Stimulated activated naive CD8-positive, alpha-beta T cell treated with anti-CD3 and anti-CD28 coated beads, Interleukin-15, Interleukin-2, amounts not matched to agents 100 ng/mL and 50 ng/mL, for 24 hours (primary cell): Measurements from ENCODE around the gene DDX4.
A peak's percentile ranks its signal among the peaks of the same experiment; 100 is the strongest.
"Not testable (repeated sequence)": the region's sequence is repeated elsewhere in the genome, so short reads cannot be mapped to it uniquely, and the experiment has no call there.

ENCODE experiments used
- H3K27ac Mint-ChIP-seq: one replicate; pipeline ENCODE4 v1.8.0; 2021; ENCODE audit warnings: mild to moderate bottlenecking, mixed read lengths
- H3K27me3 Mint-ChIP-seq: one replicate; pipeline ENCODE4 v1.8.0; 2021; ENCODE audit warnings: mixed read lengths
- H3K36me3 Mint-ChIP-seq: one replicate; pipeline ENCODE4 v1.8.0; 2021; ENCODE audit warnings: low read depth, mixed read lengths
- H3K4me1 Mint-ChIP-seq: one replicate; pipeline ENCODE4 v1.8.0; 2021; ENCODE audit warnings: low read depth, mixed read lengths
- H3K4me3 Mint-ChIP-seq: one replicate; pipeline ENCODE4 v1.8.0; 2021; ENCODE audit warnings: mild to moderate bottlenecking, mixed read lengths
- H3K9me3 Mint-ChIP-seq: one replicate; pipeline ENCODE4 v1.8.0; 2021; ENCODE audit warnings: mixed read lengths

Gene DDX4

GRCh38 chr5:55737793-55738192, at the start of gene DDX4:
TSS of gene DDX4 (plus strand) at chr5:55738061. CDS start at chr5:55738964, 903 bp downstream.
- Mint-ChIP-seq H3K4me3 (no peak within 1 kb of the TSS), H3K27ac (no peak within 1 kb of the TSS), H3K4me1 (no peaks in the 10 kb centered on the region), H3K36me3 (no peaks in the 10 kb centered on the region), H3K27me3 (peaks cover 8% of the 10 kb centered on the region), H3K9me3 (no peaks in the 10 kb centered on the region)

DNA sequence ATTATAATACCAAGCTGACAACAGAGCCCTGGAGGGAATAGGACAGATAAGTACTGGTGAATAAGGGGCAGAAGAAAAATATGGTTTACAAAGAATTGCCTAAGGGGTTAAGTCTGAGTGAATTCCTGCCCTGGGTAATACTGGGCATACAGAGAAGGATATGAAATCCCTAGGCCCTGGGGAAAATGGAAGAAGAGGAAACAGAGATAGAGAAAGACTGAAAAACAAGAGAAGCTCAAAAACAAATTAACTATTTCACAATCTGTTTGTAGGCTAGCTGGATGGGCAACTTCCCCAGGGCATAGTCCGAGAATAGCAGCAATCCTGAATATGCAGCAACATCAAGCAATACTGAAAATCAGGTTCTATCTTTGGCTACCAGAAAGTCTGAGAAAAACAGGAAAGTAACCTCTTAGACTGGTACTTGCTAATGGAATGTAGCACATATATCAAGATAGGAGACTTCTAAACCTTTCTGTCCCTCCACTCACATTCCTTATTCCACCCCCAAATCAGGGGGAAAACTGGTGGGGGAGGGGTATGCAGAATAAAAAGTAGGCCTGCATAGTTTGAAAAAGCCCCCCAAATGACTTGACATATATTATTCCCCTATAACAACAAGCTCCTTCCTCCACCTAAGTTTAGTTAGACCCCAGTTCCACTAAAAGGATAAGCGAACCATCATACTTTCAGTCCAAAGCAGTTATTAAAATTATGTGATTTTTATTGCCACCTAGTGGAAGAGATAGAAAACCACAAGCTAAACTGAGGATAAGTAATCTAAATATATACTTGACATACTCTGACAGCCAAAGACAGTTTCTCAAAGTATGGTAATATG, 46.4 kb upstream of the DDX4 start:
- Mint-ChIP-seq H3K4me1 (no peaks in the 10 kb centered on the region), H3K27me3 (no peaks in the 10 kb centered on the region), H3K4me3 (no peak overlapping the region), H3K36me3 (no peaks in the 10 kb centered on the region), H3K27ac (no peak overlapping the region), H3K9me3 (no peaks in the 10 kb centered on the region)

GRCh38 chr5:55692106-55692417, 45.8 kb upstream of the DDX4 start:
- H3K9me3 Mint-ChIP-seq: no peaks in the 10 kb centered on the region
- no peaks in the 10 kb centered on the region for H3K27me3 Mint-ChIP-seq
- no peak overlapping the region for H3K27ac Mint-ChIP-seq
- H3K36me3 Mint-ChIP-seq: peaks cover 2% of the 10 kb centered on the region
- H3K4me1 Mint-ChIP-seq: no peaks in the 10 kb centered on the region
- no peak overlapping the region for H3K4me3 Mint-ChIP-seq

DNA sequence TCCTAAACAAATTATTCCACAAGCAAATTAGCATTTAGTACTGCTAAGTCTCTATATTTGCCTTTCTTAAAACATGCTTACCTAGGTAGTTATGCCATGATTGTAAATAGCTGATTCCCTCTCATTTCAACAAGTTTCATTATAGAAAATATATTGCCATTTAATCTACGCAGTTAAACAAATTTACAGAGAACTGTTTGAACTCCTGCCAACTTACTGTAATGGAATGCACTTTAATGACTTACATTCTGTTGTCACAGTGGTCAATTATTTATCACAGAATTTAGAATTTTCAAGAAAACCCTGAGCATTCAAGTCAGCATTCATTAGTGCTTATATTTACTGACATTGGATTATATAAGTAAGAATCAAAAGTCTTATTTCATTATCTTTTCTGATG, 45.4 kb upstream of the DDX4 start:
- no peak overlapping the region for H3K4me3 Mint-ChIP-seq
- no peaks in the 10 kb centered on the region for H3K4me1 Mint-ChIP-seq
- peaks cover 6% of the 10 kb centered on the region for H3K36me3 Mint-ChIP-seq
- H3K27ac Mint-ChIP-seq: no peak overlapping the region
- no peaks in the 10 kb centered on the region for H3K9me3 Mint-ChIP-seq
- H3K27me3 Mint-ChIP-seq: no peaks in the 10 kb centered on the region

DNA sequence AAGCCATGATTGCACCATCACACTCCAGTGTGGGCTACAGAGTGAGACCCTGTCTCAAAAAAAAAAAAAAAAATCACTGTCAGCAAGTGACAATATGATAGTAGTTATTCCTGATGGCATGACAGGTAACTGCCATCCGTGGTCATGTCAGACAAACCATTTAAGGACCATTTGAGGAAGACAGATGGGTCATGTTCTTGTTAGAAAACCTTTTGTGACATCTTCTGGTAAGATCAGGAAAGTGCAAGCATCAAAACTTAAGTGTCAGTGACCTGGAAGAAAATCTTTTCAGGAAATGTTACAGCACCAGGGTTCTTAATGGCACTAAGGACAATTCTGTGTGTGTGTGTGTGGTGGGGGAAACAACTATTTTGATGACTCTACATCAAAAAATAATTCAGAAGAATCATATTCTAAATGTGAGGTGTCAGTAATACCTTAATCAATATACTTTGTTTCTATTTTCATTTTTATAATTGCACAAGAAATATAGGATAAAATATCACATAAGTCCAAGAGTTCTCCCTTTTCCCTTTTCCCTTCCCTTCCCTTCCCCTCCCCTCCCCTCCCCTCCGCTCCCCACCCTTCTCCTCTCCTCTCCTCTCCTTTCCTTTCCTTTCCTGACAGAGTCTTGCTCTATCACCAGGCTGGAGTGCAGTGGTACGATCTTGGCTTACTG, 43.6 kb upstream of the DDX4 start:
- H3K4me1 Mint-ChIP-seq: no peaks in the 10 kb centered on the region
- H3K4me3 Mint-ChIP-seq: no peak overlapping the region
- H3K27ac Mint-ChIP-seq: no peak overlapping the region
- no peaks in the 10 kb centered on the region for H3K9me3 Mint-ChIP-seq
- no peaks in the 10 kb centered on the region for H3K27me3 Mint-ChIP-seq
- H3K36me3 Mint-ChIP-seq: peaks cover 6% of the 10 kb centered on the region

GRCh38 chr5:55696704-55697103, 41.2 kb upstream of the DDX4 start:
- not testable (repeated sequence) for H3K36me3 Mint-ChIP-seq, H3K9me3 Mint-ChIP-seq, H3K4me1 Mint-ChIP-seq, H3K27me3 Mint-ChIP-seq, H3K27ac Mint-ChIP-seq, H3K4me3 Mint-ChIP-seq

- Mint-ChIP-seq H3K4me3 (no peak overlapping the region), H3K4me1 (peaks cover 11% of the 10 kb centered on the region), H3K36me3 (peaks cover 14% of the 10 kb centered on the region), H3K27me3 (no peaks in the 10 kb centered on the region), H3K9me3 (no peaks in the 10 kb centered on the region), H3K27ac (no peak overlapping the region)
Measured at GRCh38 chr5:55699041-55699688, 38.7 kb upstream of the DDX4 start.

- Mint-ChIP-seq H3K9me3 (no peaks in the 10 kb centered on the region), H3K27ac (no peak overlapping the region), H3K36me3 (peaks cover 14% of the 10 kb centered on the region), H3K4me3 (no peak overlapping the region), H3K4me1 (peaks cover 11% of the 10 kb centered on the region), H3K27me3 (no peaks in the 10 kb centered on the region)
Measured at GRCh38 chr5:55700745-55701144, 37.1 kb upstream of the DDX4 start.

- Mint-ChIP-seq H3K4me1 (peaks cover 16% of the 10 kb centered on the region), H3K4me3 (no peak overlapping the region), H3K27ac (peak overlapping the region; percentile 37), H3K27me3 (no peaks in the 10 kb centered on the region), H3K36me3 (peaks cover 14% of the 10 kb centered on the region), H3K9me3 (no peaks in the 10 kb centered on the region)
Measured at GRCh38 chr5:55701462-55702103, 36.3 kb upstream of the DDX4 start.

DNA sequence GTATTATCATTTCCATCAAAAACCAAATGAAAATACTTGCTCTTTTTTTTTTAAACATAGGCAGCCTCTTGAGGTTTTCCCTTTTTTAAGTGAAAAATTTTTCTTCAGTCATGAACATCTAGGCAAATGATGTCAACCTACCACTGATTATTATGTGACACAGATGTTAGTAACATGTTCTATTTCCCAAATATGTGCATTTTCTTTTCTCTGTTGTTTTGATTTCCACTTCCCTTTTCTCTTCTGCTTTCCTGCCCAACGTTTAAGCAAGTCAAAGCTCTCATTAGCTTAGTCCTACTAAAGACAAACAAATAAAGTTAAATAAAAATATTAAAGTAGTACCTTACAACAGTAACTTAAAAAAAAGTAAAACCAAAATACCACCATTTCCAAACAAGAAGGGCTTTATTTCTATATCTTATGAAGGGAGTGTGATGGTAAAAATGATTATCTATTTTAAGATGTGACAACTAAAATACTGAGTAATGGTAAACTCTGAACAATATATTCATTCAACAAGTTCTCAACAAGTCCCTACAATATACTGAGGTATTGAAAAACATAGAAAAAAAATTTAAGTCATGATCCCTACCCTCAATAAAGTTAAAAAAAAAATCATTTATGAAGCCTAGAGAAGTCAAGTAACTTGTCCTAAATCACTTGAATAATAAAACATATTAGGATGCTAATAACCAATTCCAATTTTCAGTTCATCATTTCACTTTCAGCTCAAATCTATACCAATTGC, 35.1 kb upstream of the DDX4 start:
- Mint-ChIP-seq H3K27ac (no peak overlapping the region), H3K36me3 (peaks cover 8% of the 10 kb centered on the region), H3K9me3 (no peaks in the 10 kb centered on the region), H3K4me1 (peaks cover 16% of the 10 kb centered on the region), H3K4me3 (no peak overlapping the region), H3K27me3 (no peaks in the 10 kb centered on the region)

DNA sequence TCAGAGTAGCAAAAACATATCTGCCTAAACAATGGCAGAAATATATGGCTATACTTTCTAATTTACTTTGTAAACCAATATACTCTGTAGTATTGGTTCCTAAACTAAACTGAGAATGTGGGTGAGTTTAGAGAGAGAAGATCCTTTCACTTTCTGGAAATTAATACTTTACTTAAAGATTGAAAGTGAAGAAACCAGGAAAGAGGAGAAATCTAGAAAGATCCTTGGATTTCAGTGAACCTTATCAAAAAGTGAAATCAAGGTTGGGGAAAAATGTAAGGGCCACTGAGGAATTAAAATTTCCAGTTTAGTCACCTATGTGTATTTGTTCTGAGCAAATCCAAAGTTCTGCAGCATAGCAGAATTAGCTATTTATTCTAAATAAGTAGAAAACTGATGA, 31.6 kb upstream of the DDX4 start:
- no peak overlapping the region for H3K4me3 Mint-ChIP-seq
- peaks cover 29% of the 10 kb centered on the region for H3K4me1 Mint-ChIP-seq
- no peaks in the 10 kb centered on the region for H3K27me3 Mint-ChIP-seq
- H3K36me3 Mint-ChIP-seq: peaks cover 13% of the 10 kb centered on the region
- H3K27ac Mint-ChIP-seq: no peak overlapping the region
- H3K9me3 Mint-ChIP-seq: no peaks in the 10 kb centered on the region

DNA sequence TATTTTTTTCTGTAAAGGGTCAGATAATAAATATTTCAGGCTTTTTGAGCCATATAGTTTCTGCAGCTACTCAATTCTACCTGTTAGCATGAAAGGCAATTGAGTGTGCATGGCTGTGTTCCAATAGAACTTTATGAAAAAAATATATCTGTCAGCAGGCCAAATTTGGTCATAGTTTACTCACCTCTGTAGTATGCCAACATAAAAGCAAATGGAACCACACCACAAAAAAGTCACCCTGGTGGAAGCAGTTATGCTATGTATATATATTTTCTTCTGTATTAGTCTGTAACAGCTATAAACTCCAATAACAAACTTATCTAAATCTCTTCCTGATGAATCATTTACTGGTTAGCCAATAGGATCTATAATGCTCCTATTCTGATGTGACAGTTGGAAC, 29.1 kb upstream of the DDX4 start:
- Mint-ChIP-seq H3K9me3 (no peaks in the 10 kb centered on the region), H3K27me3 (no peaks in the 10 kb centered on the region), H3K27ac (no peak overlapping the region), H3K4me3 (no peak overlapping the region), H3K4me1 (peaks cover 31% of the 10 kb centered on the region), H3K36me3 (peaks cover 5% of the 10 kb centered on the region)

- H3K4me3 Mint-ChIP-seq: peak overlapping the region; percentile 96
- no peaks in the 10 kb centered on the region for H3K9me3 Mint-ChIP-seq
- H3K27me3 Mint-ChIP-seq: no peaks in the 10 kb centered on the region
- H3K27ac Mint-ChIP-seq: peak overlapping the region; percentile 94
- H3K4me1 Mint-ChIP-seq: peaks cover 27% of the 10 kb centered on the region
- peaks cover 5% of the 10 kb centered on the region for H3K36me3 Mint-ChIP-seq
Measured at GRCh38 chr5:55711507-55712022, 26.3 kb upstream of the DDX4 start.

GRCh38 chr5:55712023-55712859, 25.6 kb upstream of the DDX4 start, which contains the start of gene SLC38A9:
TSS of gene SLC38A9 (minus strand) at chr5:55712324. CDS start at chr5:55697958, 14,366 bp downstream.
- H3K4me3 Mint-ChIP-seq: peak within 1 kb of the TSS; percentile 96
- peak within 1 kb of the TSS; percentile 94 for H3K27ac Mint-ChIP-seq
- H3K9me3 Mint-ChIP-seq: peaks cover 5% of the 10 kb centered on the region
- peaks cover 27% of the 10 kb centered on the region for H3K4me1 Mint-ChIP-seq
- no peaks in the 10 kb centered on the region for H3K27me3 Mint-ChIP-seq
- peaks cover 5% of the 10 kb centered on the region for H3K36me3 Mint-ChIP-seq
